ENCODE results near the gene SLC3A2. TPM values are rescaled to one million over a fixed set of nuclear protein-coding genes. Genes with fewer than 3 reads are reported as not detected.
"Not testable (repeated sequence)": the region's sequence is repeated elsewhere in the genome, so short reads cannot be mapped to it uniquely, and the experiment has no call there.

SLC3A2 gene
- total RNA-seq, 1 experiment from 2014 or later: 141 TPM

DNA sequence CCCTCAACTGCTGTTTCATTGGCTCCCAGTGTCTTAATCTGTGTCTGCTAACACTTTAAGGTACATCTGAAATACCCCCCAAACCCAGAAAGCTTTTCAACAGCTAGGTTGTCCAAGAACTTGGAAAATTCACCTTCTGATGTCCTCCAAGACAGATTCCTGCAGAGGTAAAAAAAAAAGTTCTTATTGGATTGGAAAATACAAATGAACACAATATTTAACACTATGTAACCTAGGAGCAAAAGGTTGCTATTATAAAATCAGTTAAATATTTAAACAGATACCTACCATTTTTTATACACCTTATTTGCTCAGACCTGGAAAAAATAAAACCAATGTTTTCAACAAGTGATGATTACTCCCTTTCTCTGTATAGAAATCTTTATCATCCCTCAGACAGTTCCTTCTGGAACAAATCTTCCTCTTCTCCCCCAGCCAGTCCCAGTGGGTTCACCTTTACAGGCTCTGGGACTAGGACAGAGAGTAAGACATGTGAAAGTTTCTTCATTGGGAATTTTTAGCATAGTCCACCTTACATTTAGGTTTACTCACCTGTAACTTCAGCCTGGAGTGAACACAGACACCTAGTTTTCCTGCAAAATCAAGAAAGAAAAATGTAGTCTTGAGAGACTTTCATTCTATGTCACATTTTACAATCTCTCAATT lies 28.0 kb upstream of the SLC3A2 start:
- no peak for DNase-seq (ENCODE audit: low read depth)

DNA sequence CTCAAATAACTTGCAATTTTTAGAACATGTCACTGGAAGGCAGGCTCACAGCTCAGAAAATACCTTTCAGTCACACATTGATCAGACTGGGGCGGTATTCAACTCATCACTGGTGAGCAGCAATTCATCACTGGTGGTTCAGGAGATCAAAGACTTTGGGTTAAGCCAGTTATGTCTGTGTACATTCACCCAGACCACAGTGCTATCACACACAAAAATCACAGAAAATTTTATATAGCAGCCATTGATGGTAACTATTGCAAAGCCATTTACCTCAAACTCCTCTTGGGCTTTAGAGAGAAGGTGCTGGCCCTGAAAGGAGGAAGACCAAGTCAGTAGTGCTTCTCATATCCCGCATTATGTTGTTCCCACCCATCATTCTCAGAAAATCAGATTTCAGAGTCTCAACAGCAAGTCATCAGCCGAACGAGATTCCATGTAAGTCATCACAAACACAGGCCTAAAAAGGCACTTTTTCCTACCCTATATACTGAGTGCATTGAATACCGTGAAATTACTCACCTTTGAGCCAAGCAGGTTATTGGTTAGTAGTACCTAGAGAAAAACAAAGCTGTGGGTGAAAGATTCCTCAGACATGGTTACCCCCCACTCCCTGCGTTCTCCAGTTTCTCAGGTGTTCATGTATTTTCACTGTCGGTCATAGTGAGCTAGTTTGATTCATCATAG lies 27.3 kb upstream of the SLC3A2 start:
- no peak for DNase-seq (ENCODE audit: low read depth)

DNA sequence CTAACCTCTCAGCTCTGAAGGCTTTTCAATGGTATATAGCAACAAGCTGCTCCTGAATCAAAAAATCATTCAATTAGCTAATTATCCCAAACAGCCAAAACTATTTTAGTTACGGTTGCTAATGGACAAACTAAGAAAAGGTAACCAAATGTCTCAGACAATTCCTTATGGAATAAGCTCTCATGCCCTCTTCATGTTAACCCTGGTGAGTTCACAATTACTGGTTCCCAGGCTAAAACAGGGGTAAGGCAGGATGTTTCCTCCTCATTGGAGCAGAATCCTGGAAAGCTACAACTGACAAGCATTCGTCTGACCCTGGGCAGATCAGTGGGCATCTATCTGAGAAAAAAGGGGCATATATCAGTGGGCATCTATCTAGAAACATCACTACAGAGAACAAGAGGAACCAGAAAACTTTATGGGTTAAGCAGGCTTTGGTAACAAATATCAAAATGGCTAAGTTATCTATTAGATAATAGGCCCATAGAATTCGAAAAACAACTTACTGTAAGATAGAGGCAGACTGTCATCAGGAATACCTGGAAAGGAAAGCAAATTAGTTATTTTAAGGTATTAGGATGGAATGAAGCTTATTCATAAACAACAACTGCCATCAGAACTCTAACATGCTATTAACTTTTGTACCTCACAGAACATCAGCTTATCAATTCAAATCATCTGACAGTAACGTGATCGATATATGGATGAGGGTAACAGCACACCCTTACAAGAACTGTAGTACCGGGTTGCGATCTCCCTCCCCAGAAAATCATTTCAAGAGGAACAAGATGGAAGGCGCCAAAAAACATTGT lies 26.5 kb upstream of the SLC3A2 start:
- DNase-seq (ENCODE audit: low read depth): no peak

DNA sequence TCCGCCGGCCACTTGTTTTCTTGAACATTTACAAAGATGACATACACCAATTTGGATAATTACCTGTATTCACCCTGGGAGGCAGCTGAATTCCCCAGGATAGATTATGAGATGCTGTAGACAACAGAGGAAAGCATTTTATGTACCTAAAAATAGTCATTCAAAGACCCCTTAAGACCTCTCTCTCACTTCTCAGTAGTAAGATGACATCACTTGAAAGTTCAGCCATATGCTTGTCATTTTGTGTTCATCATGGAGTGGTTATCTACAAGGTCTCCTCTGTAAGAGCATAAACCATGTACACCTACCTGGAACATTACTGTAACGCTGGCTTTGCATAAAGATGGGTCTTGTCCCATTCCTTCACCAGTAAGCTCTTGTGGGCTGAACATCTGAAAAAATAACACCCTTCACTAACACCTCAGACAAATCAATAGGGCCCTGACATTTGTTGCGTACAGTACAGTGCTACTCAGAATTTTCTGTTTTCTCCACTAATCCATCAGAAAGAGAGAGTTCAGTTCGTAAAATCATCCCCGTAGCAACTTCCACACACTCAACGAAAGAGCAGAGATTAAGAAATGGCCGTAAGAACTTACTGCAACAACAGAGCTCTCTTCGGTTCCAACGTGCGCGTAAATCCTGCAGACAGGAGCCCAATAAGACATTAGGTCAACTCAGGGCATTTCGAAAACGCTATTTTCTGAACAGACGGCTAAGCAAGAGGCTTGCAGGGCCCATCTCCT lies 25.7 kb upstream of the SLC3A2 start:
- DNase-seq (ENCODE audit: low read depth): no peak

DNA sequence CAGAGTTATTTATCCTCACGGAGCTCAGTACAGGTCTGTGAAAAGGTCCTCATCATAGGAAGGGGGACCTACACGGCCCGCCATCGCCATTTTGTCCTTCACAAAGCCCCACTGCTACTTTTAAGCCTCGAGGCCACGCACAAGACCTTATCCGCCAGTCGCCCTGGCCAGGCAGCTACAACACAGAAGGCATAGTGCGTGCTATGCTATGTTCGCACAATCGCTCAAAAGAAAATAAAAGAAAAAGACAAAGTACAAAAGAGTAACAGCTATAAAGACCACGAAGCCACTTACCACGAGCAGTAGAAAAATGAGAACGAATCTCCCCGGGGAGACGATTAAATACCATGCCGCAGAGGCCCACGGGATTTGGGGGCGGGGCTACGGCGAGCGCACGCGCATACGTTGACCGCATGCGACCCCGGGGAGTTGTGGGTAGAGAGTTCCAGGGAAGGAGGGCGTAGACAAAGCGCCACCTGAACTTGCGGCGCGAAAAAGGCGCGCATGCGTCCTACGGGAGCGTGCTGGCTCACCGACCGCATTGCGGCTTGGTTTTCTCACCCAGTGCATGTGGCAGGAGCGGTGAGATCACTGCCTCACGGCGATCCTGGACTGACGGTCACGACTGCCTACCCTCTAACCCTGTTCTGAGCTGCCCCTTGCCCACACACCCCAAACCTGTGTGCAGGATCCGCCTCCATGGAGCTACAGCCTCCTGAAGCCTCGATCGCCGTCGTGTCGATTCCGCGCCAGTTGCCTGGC lies 24.9 kb upstream of the SLC3A2 start:
- DNase-seq (ENCODE audit: low read depth): peak; percentile 98

DNA sequence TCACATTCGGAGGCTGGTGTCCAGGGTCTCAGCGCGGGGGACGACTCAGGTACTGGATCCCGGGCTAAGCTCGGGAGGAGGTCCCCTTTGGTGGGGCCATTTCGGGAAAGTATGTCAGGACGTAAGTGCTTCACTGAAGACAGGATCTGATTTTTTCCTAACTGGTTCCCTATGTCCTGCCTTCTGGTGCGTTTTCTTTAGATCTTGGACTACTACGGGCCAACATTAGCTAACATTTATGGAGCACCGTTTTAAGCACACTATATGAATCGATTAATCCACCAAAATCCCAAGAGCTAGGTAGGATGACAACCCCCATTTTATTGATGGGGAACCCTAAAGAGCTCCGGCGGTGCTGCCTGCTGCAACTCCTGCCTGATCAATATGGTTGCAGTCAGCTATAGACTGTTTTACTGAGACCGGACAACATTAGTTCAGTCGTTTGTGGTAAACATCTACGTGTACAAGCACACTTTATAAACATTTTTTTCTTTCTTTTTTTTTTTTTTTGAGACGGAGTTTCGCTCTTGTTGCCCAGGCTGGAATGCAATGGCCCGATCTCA lies 24.3 kb upstream of the SLC3A2 start:
- no peak for DNase-seq (ENCODE audit: low read depth)

DNA sequence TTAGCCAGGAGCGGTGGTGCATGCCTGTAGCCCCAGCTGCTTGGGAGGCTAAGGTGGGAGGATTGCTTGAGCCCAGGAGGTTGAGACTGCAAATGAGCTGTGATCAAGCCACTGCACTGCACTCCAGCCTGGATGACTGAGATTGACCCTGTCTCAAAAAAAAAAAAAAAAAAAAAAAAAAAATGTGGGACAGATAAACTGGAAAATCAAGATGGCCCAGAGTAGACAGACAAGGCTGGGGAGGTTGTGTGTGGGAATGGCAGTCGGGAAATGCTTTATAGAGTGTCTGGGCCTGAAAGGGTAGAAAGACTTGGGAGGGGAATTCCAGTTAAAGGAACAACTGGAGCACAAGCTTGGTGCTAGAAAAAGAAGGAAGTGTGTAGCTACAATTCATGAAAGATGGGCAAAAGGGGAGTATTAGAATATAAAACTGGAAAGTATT lies 23.1 kb upstream of the SLC3A2 start:
- no peak for DNase-seq (ENCODE audit: low read depth)

DNA sequence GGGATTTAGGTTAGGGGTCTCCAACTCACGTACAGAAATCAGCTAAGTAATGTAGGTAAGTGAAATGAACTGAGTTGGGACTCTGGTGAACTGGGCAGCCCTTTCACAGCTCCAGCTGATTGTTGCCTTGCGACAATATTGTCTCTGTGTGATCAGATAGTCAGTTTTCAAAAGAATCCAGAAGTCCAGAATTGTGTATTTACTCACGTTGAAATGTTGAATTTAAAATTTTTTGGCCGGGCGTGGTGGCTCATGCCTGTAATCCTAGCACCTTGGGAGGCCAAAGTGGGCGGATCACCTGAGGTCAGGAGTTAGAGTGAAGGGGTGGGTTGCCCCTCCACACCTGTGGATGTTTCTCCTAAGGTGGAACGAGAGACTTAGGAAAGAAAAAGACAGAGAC lies 22.5 kb upstream of the SLC3A2 start:
- DNase-seq (ENCODE audit: low read depth): no peak

DNA sequence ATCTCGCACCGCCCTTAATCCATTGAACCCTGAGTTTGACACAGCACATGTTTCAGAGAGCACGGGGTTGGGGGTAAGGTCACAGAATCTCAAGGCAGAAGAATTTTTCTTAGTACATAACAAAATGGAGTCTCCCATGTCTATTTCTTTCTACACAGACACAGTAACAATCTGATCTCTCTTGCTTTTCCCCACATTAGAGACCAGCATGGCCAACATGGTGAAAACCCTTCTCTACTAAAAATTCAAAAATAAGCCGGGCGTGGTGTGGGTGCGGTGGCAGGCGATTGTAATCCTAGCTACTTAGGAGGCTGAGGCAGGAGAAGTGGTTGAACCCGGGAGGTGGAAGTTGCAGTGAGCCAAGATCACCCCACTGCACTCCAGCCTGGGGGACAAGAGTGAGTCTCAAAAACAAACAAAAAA lies 21.4 kb upstream of the SLC3A2 start:
- DNase-seq (ENCODE audit: low read depth): not testable (repeated sequence)

DNA sequence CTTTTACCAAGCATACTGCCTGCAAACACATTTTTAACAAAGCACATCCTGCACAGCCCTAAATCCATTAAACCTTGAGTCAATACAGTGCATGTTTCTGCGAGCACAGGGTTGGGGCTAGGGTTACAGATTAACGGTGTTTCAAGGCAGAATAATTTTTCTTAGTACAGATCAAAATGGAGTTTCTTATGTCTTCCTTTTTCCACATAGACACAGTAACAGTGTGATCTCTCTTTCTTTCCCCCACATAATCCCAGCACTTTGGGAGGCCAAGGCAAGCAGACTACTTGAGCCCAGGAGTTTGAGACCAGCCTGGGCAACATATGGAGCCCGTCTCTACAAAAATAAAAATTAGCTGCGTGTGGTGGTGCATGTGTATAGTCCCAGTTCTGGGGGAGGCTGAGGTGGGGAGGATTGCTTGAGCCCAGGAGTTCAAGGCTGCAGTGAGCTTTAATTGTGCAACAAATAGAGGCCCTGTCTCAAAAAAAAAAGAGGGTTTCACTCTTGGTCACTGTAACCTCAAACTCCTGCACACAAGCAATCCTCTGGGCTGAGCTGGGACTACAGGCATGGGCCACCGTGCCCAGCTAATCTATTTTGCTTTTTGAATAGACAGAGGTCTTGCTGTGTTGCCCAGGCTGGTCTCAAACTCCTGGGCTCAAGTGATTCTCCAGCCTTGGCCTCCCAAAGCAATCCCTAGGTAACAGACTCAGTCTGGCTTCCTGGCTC lies 19.7 kb upstream of the SLC3A2 start:
- no peak for DNase-seq (ENCODE audit: low read depth)

DNA sequence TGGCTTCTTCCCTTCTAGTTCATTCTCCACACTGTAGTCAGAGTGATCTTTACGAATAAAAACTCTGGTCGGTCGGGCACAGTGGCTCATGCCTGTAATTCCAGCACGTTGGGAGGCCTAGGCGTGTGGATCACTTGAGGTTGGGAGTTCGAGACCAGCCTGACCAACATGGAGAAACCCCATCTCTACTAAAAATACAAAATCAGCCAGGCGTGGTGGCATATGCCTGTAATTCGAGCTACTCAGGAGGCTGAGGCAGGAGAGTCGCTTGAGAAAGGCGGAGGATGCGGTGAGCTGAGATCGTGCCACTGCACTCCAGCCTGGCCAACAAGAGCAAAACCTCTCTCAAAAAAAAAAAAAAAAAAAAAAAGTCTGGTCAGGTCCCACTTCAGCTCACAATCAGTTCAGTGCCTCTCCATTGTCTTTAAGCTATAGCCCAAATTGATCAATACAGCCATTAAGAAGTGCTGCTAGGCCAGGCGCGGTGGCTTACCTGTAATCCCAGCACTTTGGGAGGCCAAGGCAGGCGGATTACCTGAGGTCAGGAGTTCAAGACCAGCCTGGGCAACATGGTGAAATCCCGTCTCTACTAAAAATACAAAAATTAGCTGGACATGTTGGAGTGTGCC lies 19.0 kb upstream of the SLC3A2 start:
- DNase-seq (ENCODE audit: low read depth): not testable (repeated sequence)

DNA sequence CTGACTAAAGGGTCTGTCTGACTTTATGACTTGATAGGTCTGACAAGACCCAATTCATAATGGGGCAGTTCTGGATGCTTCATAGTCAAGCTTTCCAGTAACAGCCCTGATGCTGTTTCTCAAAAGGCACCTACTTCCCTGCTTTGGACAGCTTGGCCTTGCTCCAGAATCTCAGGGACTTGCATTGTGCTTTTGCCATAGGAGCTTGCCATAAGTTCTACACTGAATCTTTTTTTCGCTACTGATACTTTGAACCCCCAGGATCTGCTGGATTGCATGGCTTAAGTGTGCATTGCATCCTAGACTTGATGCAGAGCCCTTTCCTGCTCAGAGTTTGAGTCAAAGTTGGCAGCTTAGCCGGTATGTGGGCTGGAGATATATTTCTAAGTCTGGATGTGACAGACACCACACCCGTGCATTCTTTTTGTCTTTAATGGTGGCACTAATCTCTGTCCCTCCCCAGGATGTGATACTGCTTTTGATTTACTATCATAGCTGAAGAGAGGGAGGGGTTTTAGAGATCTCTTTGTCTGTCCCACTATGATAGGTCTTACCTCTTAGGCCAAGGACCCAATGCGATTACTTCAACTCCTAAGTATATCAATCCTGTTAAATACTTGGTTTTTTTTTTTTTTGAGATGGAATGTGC lies 16.9 kb upstream of the SLC3A2 start:
- no peak for DNase-seq (ENCODE audit: low read depth)

DNA sequence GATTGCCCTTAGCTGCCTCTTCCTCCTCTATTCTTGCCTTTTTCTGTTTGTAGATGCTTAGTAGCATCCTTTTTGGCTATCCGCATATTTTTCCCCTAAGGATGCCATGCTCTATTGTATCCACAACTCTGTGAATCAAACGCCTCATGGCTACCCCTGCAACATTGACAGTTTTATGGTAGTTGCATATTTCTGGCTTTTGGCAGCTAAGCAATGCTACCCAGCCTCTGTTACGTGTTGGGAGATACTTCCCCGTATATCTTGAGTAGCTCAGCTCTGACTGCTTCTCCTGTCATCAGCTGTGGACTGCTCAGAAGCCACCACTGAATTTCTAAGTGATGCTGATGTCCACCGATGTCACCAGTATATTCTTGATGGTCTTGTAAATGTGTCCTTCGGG lies 15.1 kb upstream of the SLC3A2 start:
- DNase-seq (ENCODE audit: low read depth): no peak

DNA sequence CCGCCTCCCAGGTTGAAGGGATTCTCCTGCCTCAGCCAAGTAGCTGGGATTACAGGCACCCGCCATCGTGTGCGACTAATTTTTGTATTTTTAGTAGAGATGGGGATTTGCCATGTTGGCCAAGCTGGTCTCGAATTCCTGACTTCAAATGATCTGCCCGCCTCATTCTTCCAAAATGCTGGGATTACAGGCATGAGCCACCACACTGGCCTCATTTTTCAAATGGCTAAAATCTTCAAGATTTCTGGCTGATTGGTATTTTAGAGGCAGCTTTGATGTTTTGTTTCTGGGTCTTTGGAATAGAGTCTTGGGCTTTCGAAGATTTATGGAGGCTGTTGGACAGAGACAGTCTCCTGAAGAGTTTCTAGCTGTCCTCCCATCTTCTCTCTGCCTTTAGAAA lies 5.8 kb upstream of the SLC3A2 start:
- DNase-seq (ENCODE audit: low read depth): no peak

DNA sequence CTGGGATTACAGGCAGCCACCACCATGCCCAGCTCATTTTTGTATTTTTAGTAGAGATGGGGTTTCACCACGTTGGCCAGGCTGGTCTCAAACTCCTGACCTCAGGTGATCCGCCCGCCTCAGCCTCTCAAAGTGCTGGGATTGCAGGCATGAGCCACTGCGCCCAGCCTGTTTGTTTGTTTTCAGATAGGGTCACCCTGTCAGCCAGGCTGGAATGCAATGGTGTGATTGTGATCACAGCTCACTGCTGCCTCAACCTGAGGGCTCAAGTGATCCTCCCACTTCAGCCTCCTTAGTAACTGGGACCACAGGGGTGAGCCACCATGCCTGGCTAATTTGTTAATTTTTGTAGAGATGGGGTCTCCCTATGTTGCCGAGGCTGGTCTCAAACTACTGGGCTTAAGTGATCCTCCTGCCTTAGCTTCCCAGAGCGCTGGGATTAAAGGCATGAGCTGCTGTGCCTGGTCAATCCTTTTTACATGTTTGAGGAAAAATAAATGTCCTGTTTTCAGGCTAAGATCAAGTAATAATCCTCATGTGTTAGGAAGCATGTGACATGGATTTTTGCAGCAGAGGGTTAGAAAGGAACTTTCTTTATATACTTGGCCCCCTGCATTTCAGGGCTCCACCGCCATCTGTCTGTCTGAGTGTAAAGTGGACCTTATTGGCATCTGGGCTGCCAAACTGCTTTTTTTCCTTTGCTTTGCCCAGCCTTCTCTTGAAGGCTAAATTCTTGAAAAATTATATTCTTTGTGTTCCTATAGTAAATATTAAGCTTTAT lies 4.8 kb upstream of the SLC3A2 start:
- DNase-seq (ENCODE audit: low read depth): no peak

DNA sequence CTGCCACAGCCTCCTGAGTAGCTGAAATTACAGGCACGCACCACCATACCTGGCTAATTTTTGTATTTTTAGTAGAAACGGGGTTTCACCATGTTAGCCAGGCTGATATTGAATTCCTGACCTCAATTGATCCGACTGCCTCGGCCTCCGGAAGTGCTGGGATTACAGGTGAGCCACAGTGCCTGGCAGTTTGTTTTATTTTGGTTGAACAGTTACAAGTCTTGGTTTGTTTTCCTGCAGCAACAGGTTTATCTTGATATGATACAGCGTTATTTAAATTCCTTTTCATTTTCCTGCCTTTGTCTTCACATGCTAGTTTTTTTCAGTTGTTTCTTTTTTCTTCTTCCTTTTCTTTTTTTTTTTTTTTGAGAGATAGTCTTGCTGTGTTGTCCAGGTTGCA lies 4.0 kb upstream of the SLC3A2 start:
- DNase-seq (ENCODE audit: low read depth): no peak

DNA sequence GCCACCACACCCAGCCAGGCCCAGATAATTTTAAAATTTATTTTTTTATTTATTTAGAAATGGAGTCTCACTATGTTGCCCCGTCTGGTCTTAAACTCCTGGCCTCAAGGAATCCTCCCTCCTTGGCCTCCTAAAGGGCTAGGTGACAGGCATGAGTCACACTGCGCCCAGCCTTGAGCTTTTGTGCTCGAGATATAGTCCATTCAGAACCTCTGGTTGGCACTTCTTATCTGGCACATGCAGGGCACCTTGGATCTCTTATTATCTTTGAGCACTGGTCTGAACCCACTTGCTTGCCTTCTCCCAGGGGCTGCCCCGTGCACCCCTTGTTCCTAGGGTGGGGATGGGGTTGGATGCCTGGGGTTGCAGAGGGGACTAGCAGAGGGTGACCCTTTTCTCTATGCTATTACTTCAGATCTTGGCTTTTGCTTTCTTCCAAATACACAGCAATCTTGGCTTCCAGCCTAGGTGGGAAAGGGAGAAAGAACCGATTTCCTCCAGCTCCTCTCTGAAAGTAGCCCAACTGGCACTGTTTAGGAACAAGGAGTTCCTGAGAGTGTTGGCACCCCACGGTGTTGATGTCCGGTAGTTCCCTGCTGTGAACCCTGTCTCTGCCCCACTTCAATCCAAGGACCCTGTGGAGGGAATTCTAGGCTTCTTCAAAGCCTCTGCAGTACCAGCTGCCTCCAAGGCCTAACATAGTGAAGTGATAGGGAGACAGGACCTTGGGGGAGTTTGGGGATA lies 1.3 kb upstream of the SLC3A2 start:
- no peak for DNase-seq (ENCODE audit: low read depth)

Measured in M059J (cell line).